Retinal pigment epithelial cell (primary cell): ENCODE results near the gene BTNL9.

Experiments
- DNase-seq: peaks from one replicate; pipeline ENCODE4 v3.0.0-alpha.2; 2010; ENCODE audit warnings: low read depth
- H3K4me3 ChIP-seq: 2 replicates; pipeline ENCODE4 v1.5.1; 2011; ENCODE audit warnings: mild to moderate bottlenecking, low read length, control low read depth, moderate library complexity
- TF ChIP-seq, protein P1 (sequence below): conservative IDR thresholded peaks from 2 replicates; pipeline ENCODE4 v1.5.1; 2011; ENCODE audit warnings: low read depth, low read length, control low read depth, inconsistent platforms

BTNL9 gene

DNA sequence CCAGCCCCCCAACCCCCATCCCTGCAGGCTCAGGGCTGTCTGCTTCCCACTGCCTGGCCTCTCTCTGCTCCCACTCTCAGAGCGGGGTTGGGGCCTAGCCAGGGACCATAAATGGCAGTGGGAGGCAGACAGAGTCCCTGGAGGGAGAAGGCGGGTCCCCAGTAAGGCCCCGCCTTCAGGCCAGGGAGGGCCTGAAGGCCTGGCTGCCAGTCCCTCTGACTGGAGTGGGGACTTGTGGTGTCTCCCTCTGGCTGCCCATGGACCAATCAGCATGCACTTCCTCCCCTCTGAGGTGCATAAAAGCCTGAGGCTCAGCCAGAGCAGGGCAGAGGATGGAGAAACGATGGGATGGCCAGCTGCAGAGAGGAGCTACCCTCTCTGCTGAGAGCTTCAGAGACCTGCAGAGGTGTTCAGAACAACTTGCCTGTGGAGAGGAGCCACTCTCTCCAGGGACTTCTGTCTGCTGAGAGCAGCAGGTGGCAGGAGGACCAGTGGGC lies 2.7 kb upstream of the BTNL9 start:
- H3K4me3 ChIP-seq = no peak overlapping the region
- no peak for DNase-seq
- TF ChIP-seq, protein P1, sequence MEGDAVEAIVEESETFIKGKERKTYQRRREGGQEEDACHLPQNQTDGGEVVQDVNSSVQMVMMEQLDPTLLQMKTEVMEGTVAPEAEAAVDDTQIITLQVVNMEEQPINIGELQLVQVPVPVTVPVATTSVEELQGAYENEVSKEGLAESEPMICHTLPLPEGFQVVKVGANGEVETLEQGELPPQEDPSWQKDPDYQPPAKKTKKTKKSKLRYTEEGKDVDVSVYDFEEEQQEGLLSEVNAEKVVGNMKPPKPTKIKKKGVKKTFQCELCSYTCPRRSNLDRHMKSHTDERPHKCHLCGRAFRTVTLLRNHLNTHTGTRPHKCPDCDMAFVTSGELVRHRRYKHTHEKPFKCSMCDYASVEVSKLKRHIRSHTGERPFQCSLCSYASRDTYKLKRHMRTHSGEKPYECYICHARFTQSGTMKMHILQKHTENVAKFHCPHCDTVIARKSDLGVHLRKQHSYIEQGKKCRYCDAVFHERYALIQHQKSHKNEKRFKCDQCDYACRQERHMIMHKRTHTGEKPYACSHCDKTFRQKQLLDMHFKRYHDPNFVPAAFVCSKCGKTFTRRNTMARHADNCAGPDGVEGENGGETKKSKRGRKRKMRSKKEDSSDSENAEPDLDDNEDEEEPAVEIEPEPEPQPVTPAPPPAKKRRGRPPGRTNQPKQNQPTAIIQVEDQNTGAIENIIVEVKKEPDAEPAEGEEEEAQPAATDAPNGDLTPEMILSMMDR = no peak

DNA sequence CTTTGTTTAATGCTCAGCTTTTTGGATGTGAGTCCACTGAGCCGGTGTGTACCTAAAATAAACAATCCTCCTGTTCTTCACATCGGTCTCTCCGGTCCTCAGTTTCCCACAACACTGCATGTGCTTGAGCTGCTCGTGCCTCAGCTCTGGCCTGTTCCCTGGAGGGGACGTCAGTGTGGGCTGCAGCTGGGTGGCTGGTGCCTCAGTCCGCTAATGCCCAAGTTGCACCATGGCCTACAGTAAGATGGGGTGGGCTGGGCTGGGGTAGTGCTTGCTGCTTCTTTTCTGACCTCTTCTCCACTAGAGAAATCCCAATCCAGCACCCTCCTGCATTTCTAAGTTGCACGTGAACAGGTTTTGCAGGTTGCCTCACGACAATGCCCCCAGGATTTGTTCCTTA lies 595 bp upstream of the BTNL9 start:
- no peak for DNase-seq
- TF ChIP-seq, protein P1 = no peak
- no peak overlapping the region for H3K4me3 ChIP-seq

DNA sequence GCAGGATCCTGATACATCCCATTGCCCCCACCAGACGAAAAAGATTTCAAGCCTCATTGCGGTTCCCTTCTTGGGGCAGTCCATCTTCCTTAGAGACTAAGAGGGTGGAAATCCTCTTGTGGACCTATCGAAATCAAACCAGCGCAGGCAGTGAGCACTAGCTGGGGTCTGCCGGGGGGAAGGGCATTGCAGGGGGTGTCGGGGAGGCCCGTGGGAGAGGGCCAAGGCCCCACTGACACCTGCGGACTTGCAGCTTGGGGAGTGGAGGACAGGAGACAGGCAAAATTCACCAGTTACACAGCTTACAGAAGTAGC lies 522 bp downstream of the BTNL9 start:
- DNase-seq = no peak
- TF ChIP-seq, protein P1 = no peak
- H3K4me3 ChIP-seq = no peak overlapping the region

DNA sequence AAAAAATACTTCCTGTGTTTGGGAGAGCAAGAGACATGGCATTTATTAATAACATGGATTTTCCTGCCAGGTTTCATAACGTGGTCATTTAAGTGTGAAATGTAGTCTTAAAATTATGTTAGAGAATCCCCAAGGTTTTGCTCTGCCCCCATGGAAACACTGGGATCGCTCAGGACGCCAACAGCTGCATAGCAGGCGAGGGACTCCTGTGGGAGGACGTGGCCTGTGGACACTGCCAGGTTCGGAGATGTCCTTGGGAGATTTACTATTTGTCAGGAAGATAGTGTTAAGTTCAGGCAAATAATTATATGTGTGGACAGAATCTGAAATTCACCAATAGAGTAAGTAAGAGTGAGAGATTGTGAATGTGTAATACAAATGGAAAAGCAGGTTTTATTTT lies 977 bp downstream of the BTNL9 start:
- DNase-seq = no peak
- TF ChIP-seq, protein P1 = no peak
- no peak overlapping the region for H3K4me3 ChIP-seq

DNA sequence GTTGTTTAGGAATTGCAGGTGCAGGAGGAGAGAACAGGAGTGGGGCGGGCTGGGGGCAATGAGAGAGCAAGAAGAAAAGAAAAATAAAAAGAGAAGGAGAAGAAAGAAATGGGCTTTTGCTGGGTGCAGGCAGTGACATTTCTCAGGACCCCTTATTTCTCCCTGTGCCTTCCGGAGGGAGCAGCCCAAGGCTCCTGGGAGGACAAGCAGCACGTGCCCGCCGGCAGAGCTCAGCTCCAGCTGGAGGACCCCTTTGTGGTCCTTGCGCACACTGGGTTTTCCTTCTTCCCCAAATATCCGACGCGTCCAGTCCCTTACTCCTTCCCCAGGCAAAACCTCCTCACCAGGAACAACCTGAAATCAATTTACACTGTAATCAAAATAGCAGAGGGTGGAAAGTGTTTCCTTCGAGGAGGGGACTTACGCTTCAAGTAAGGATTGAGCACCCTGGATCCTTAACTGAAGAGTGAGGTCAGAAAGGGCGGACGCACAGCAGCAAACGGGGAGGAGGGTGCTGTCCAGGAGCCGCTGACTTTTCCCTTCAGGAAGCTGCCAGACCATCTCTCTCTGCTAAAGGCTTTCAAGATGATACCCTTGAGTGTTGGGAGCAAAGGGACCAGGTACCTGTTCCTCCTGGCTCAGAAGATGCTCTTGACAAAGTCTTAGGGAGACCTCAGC lies 2.1 kb downstream of the BTNL9 start:
- TF ChIP-seq, protein P1 = no peak
- H3K4me3 ChIP-seq = no peak overlapping the region
- no peak for DNase-seq

DNA sequence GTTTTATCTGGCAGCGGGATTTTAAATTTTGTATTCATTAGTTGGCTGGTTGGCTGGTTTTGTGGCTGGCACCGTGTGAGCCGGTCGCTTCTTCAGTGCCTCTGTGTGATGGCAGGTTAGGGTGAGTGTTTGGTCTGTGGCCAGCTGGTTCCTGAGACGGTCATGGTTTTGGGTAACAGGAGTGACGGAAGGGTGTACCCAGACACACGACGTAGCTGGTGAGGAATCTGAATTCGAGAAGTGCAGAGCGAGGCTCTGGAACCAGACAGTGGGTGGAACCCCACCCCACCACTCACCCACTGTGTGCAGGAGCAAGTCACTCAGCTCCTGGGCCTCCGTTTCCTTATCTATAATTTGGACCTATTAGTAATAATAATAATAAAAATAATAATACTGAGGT lies 2.7 kb downstream of the BTNL9 start:
- no peak for DNase-seq
- TF ChIP-seq, protein P1 = no peak
- no peak overlapping the region for H3K4me3 ChIP-seq

DNA sequence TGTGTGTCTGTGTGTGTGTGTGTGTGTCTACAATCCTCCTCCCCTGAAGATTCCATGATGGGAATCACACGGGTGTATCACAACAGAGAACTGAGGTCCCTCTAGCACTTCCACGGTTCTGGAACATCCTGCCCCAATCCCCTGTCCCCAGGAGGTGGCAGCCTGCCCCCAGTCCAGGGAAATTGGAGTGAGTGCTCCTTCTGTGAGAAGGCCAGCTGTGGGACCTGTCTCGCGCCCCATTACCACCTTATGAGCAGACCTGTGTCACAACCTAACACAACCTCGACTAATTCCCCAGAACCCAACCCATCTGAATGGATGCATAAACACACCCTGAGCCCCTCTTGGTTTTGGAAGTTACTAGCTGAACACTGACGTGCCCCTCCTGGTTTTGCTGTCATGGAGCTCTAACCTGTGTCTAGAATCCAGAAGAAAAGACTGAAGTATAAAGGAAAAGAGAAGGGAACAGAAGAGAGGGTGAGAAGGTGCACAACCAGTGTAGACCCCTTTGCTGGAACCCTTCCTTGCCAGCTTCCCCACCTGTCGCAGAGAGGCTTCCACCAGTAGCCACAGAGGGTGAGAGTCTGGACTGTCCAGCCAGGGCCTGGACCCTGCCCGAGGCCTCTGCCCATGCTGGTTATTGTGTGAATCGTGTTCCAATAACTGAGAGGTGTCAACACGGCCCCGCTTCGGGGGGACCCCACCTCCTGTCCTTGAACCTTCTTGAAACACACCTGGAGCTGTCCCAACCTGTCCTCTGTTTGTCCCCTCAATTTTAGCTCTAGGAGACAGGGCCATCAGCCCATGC lies 3.4 kb downstream of the BTNL9 start:
- no peak for DNase-seq
- no peak overlapping the region for H3K4me3 ChIP-seq
- TF ChIP-seq, protein P1 = no peak
